Liver (tissue), 9 donors: ENCODE results near the gene ATP2C2. TPM values are rescaled to one million over a fixed set of nuclear protein-coding genes. Genes with fewer than 3 reads are reported as not detected.

Source experiments
- DNase-seq: peaks from one replicate; pipeline ENCODE4 v3.0.0-alpha.2; 2017; ENCODE audit warnings: low spot score
- H3K27ac ChIP-seq, 2 donors: one replicate each; pipeline ENCODE4 v1.7.0; 2013; ENCODE audit warnings: inconsistent platforms in 2 of 2, low read length in 2 of 2, control low read depth in 1 of 2, low read depth in 1 of 2, mild to moderate bottlenecking in 1 of 2
- H3K27me3 ChIP-seq, 4 donors: one replicate each; pipeline versions ENCODE4 v1.6.1 to v1.7.0; 2013; ENCODE audit warnings: low read length in 3 of 4, inconsistent platforms in 1 of 4, mild to moderate bottlenecking in 1 of 4, moderate library complexity in 1 of 4; ENCODE audit not compliant: control insufficient read depth in 4 of 4, insufficient read depth in 4 of 4
- H3K36me3 ChIP-seq, 4 donors: one replicate each; pipeline versions ENCODE4 v1.6.1 to v1.7.0; 2013; ENCODE audit warnings: low read length in 3 of 4, mild to moderate bottlenecking in 3 of 4, low read depth in 1 of 4, moderate library complexity in 1 of 4; ENCODE audit not compliant: control insufficient read depth in 4 of 4, insufficient read depth in 3 of 4
- H3K4me1 ChIP-seq, 4 donors: one replicate each; pipeline versions ENCODE4 v1.6.1 to v1.7.0; 2013; ENCODE audit warnings: low read length in 3 of 4, mild to moderate bottlenecking in 3 of 4, moderate library complexity in 1 of 4; ENCODE audit not compliant: control insufficient read depth in 4 of 4, insufficient read depth in 4 of 4
- H3K4me3 ChIP-seq, 3 donors: one replicate each; pipeline versions ENCODE4 v1.6.1 to v1.7.0; 2013; ENCODE audit warnings: low read length in 3 of 3, control low read depth in 1 of 3, low read depth in 1 of 3, mild to moderate bottlenecking in 1 of 3
- H3K9ac ChIP-seq, 2 donors: one replicate each; pipeline ENCODE4 v1.7.0; 2013; ENCODE audit warnings: low read length in 2 of 2, mild to moderate bottlenecking in 2 of 2, moderate library complexity in 2 of 2, control low read depth in 1 of 2, low read depth in 1 of 2
- H3K9me3 ChIP-seq, 4 donors: one replicate each; pipeline versions ENCODE4 v1.6.1 to v1.7.0; 2013; ENCODE audit warnings: low read length in 3 of 4; ENCODE audit not compliant: control insufficient read depth in 4 of 4
- CTCF ChIP-seq: fragments of 150-350 bp; IDR thresholded peaks from 2 replicates; pipeline ENCODE4 v1.5.1; 2017; ENCODE audit warnings: improper control_type of control experiment, low read depth, low read length; ENCODE audit not compliant: missing input control
- FOXA2 ChIP-seq: IDR thresholded peaks from 2 replicates; pipeline ENCODE4 v1.6.1; 2016; ENCODE audit warnings: antibody characterized with exemption
- GABPA ChIP-seq, 2 donors: IDR thresholded peaks in 1 of 2; conservative IDR thresholded peaks in 1 of 2; 2 replicates each; pipeline ENCODE4 v1.6.1; 2016; ENCODE audit warnings: antibody characterized with exemption in 2 of 2, mild to moderate bottlenecking in 1 of 2, moderate library complexity in 1 of 2
- HNF4G ChIP-seq: IDR thresholded peaks from 2 replicates; pipeline ENCODE4 v1.6.1; 2016; ENCODE audit warnings: antibody characterized with exemption
- MAX ChIP-seq: IDR thresholded peaks from 2 replicates; pipeline ENCODE4 v1.6.1; 2016; ENCODE audit warnings: antibody characterized with exemption
- RAD21 ChIP-seq, 2 donors: IDR thresholded peaks; 2 replicates each; pipeline ENCODE4 v1.6.1; 2016; ENCODE audit warnings: antibody characterized with exemption in 2 of 2, mild to moderate bottlenecking in 2 of 2
- REST ChIP-seq: IDR thresholded peaks from 2 replicates; pipeline ENCODE4 v1.6.1; 2016; ENCODE audit warnings: antibody characterized with exemption, mild to moderate bottlenecking
- RXRA ChIP-seq, 2 donors: IDR thresholded peaks; 2 replicates each; pipeline ENCODE4 v1.6.1; 2017 to 2018; ENCODE audit warnings: antibody characterized with exemption in 2 of 2, mild to moderate bottlenecking in 1 of 2
- TAF1 ChIP-seq: conservative IDR thresholded peaks from 2 replicates; pipeline ENCODE4 v1.6.1; 2016; ENCODE audit warnings: antibody characterized with exemption, mild to moderate bottlenecking
- YY1 ChIP-seq: IDR thresholded peaks from 2 replicates; pipeline ENCODE4 v1.6.1; 2016; ENCODE audit warnings: antibody characterized with exemption, mild to moderate bottlenecking
- ZBTB33 ChIP-seq: IDR thresholded peaks from 2 replicates; pipeline ENCODE4 v1.6.1; 2016; ENCODE audit warnings: antibody characterized with exemption
- WGBS: extraction: QIAGEN DNeasy Blood & Tissue Kit; methylation state at CpG from one replicate; pipeline ENCODE4 v1.1.7; 2013; 5-methylcytosine and 5-hydroxymethylcytosine counted together
- polyA plus RNA-seq, 2 donors: library from polyadenylated mRNA; stranded (reverse) in 1 of 2; unstranded in 1 of 2; fragments of 200-250 nt in 1 of 2; fragments of >200 nt in 1 of 2; fragmentation: Nextera tagmentation in 1 of 2; extraction: Ambion mirVana in 1 of 2; gene quantifications; one replicate each; pipeline versions ENCODE4 v1.2.1 to v1.2.3, GENCODE V29; 2013 to 2015
- total RNA-seq, 2 donors: library from RNA; depleted of rRNA; stranded (reverse); fragments of >200 nt; gene quantifications; one replicate each; pipeline ENCODE4 v1.2.3, GENCODE V29; 2014
- donor health status: healthy.
- donor health status: healthy.
- donor health status: healthy.
- donor health status: healthy.
- donor health status: healthy.

The ATP2C2 gene
- total and polyA plus RNA-seq, 4 donors, result 0.05 to 0.33 (median 0.22) TPM

- TF ChIP-seq ZBTB33, result no peak
- no peak for TF ChIP-seq FOXA2
Observed at GRCh38 chr16:84509032-84509950, 141.0 kb downstream of the ATP2C2 start (continued).

- DNase-seq, result peak; percentile 82
- no peaks in the 10 kb centered on the region for H3K4me1 ChIP-seq
- TF ChIP-seq RXRA (IDR thresholded peaks at IDR 0.05) (no peak), REST (no peak), GABPA (IDR thresholded peaks at IDR 0.05 in 1 of 2, conservative IDR thresholded peaks at IDR 0.05 in 1 of 2) (peak in 1 of 2 donors; percentile 60), ZBTB33 (no peak), CTCF (peak; percentile 90), RAD21 (IDR thresholded peaks at IDR 0.05) (peak; percentile 95 to 96), TAF1 (no peak), YY1 (peak; percentile 62), HNF4G (no peak), MAX (peak; percentile 41)
- H3K36me3 ChIP-seq, result no peaks in the 10 kb centered on the region
- 11% methylated on average over 21 of the region's 21 CpGs for WGBS
- H3K27me3 ChIP-seq, result no peaks in the 10 kb centered on the region
- no peaks in the 10 kb centered on the region for H3K9me3 ChIP-seq
- no peak overlapping the region for H3K4me3 ChIP-seq
- no peak overlapping the region for H3K9ac ChIP-seq
- no peak overlapping the region for H3K27ac ChIP-seq
Observed at GRCh38 chr16:84511180-84511800, 143.0 kb downstream of the ATP2C2 start.
